Prostate gland (tissue), 2 donors: ENCODE data around the gene CYTL1.

Experiments used
- CTCF ChIP-seq, 4 experiments: fragments of 200-600 bp in 2 of 4; fragments of 450-650 bp in 2 of 4; sonication (generic) in 2 of 4; IDR thresholded peaks; 1 replicate in 3 of 4; 2 replicates in 1 of 4; pipeline ENCODE4 v1.5.1; 2016 to 2019; ENCODE audit warnings: antibody characterized with exemption in 4 of 4, mild to moderate bottlenecking in 2 of 4, moderate library complexity in 2 of 4
- POLR2A ChIP-seq: fragments of 450-650 bp; IDR thresholded peaks from one replicate; pipeline ENCODE4 v1.6.1; 2016; ENCODE audit warnings: antibody characterized with exemption, mild to moderate bottlenecking

DNA sequence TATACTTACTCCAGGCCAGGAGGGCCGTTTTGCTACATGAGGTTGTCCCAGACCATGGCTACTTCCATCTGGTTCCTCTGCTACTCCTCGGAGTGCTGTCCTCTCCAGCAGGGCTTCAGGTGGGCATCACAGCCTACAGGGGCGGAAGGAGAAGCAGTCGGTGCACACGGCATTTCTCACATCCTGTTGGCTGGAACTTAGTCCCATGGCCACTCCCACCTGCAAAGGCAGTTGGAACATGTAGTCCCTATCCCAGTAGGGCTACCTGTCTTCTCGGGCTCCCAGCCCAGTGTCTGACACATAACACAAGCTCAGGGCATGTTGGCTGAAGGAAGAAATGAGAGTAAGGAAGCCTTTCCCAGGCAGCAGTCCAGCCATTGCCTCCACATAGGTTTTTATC lies 24.3 kb upstream of the CYTL1 start:
- TF ChIP-seq CTCF (IDR thresholded peaks at IDR 0.05), result no peak
- TF ChIP-seq POLR2A, result no peak
